Endothelial cell of umbilical vein (primary cell): ENCODE results near the gene CCBE1. TPM values are rescaled to one million over a fixed set of nuclear protein-coding genes. Genes with fewer than 3 reads are reported as not detected.

ENCODE experiments used
- BruUV-seq: library from RNA; stranded (reverse); fragments of 400-500 nt; replicated peaks from 2 replicates; lab custom pipeline; 2021; lab: Mats Ljungman, UMichigan
- CTCF ChIA-PET: fragments of 300-600, 350-600 bp; sonication (Branson Sonifier 250); formaldehyde crosslinking; loops from one replicate; lab custom pipeline; 2021; ENCODE audit warnings: antibody characterized with exemption, inconsistent platforms; lab: Charles Lee
- POLR2A ChIA-PET: fragments of 300-600, 350-600 bp; sonication (Branson Sonifier 250); formaldehyde crosslinking; loops from one replicate; lab custom pipeline; 2021; ENCODE audit warnings: antibody characterized with exemption, inconsistent platforms; lab: Charles Lee
- DNase-seq: peaks from one replicate; pipeline ENCODE4 v3.0.0-alpha.2; 2011; ENCODE audit warnings: low read depth, low spot score
- FAIRE-seq: peaks from 2 replicates; lab custom pipeline; 2011; peaks lifted over from hg19 to GRCh38; lab: Jason Lieb, UNC
- H2AFZ ChIP-seq: 2 replicates; pipeline ENCODE4 v1.6.0; 2012; ENCODE audit warnings: low read depth, low read length, control low read depth, inconsistent platforms
- H3K27ac ChIP-seq: 2 replicates; pipeline ENCODE4 v1.5.1; 2011; ENCODE audit warnings: low read depth, mild to moderate bottlenecking, control low read depth, low read length, moderate library complexity; ENCODE audit not compliant: insufficient read depth
- H3K27me3 ChIP-seq, 2 experiments: 2 replicates each; pipeline versions ENCODE4 v1.6.0 to v1.6.1; 2011; ENCODE audit warnings: low read length in 2 of 2, mixed read lengths in 1 of 2; ENCODE audit not compliant: control insufficient read depth in 2 of 2, insufficient read depth in 2 of 2
- H3K36me3 ChIP-seq, 2 experiments: 2 replicates in 1 of 2; 3 replicates in 1 of 2; pipeline ENCODE4 v1.5.1; 2011; ENCODE audit warnings: low read length in 2 of 2, mild to moderate bottlenecking in 1 of 2, moderate library complexity in 1 of 2; ENCODE audit not compliant: control insufficient read depth in 2 of 2, insufficient read depth in 2 of 2; ENCODE audit errors: extremely low read depth in 1 of 2
- H3K4me1 ChIP-seq: 3 replicates; pipeline ENCODE4 v1.5.1; 2011; ENCODE audit warnings: mild to moderate bottlenecking, low read length; ENCODE audit not compliant: control insufficient read depth, insufficient read depth; ENCODE audit errors: extremely low read depth
- H3K4me2 ChIP-seq: 2 replicates; pipeline ENCODE4 v1.6.1; 2011; ENCODE audit warnings: low read length, control low read depth, mixed read lengths; ENCODE audit not compliant: insufficient read depth
- H3K4me3 ChIP-seq, 3 experiments: fragments of 200-600 bp in 1 of 3; sonication (generic), shearing (Covaris generic) in 1 of 3; replicated peaks in 1 of 3; 2 replicates each; pipeline ENCODE4 v1.5.1; 2011 to 2016; ENCODE audit warnings: control low read depth in 3 of 3, low read length in 3 of 3, mild to moderate bottlenecking in 2 of 3, inconsistent platforms in 1 of 3, low read depth in 1 of 3, moderate library complexity in 1 of 3; ENCODE audit not compliant: insufficient read depth in 1 of 3
- H3K79me2 ChIP-seq: 2 replicates; pipeline ENCODE4 v1.6.0; 2012; ENCODE audit warnings: low read length, inconsistent platforms; ENCODE audit not compliant: control insufficient read depth, insufficient read depth
- H3K9ac ChIP-seq: replicated peaks from 2 replicates; pipeline ENCODE3; 2011; ENCODE audit warnings: low read length, control low read depth; ENCODE audit not compliant: insufficient read depth; ENCODE audit errors: extremely low read depth
- H3K9me1 ChIP-seq: replicated peaks from 3 replicates; pipeline ENCODE4 v1.6.0; 2011; ENCODE audit warnings: mild to moderate bottlenecking, low read length; ENCODE audit not compliant: control insufficient read depth, insufficient read depth; ENCODE audit errors: extremely low read depth
- H3K9me3 ChIP-seq: replicated peaks from 2 replicates; pipeline ENCODE4 v1.5.1; 2012; ENCODE audit warnings: low read length, inconsistent platforms; ENCODE audit not compliant: control insufficient read depth, insufficient read depth
- H4K20me1 ChIP-seq: replicated peaks from 2 replicates; pipeline ENCODE3; 2011; ENCODE audit warnings: mild to moderate bottlenecking, low read length; ENCODE audit not compliant: control insufficient read depth, insufficient read depth; ENCODE audit errors: extremely low read depth
- FOS ChIP-seq: IDR thresholded peaks from 2 replicates; pipeline ENCODE4 v1.6.1; 2011; ENCODE audit warnings: mild to moderate bottlenecking, low read length, moderate library complexity, borderline replicate concordance; ENCODE audit not compliant: insufficient read depth
- JUN ChIP-seq: IDR thresholded peaks from 2 replicates; pipeline ENCODE4 v1.6.1; 2011; ENCODE audit warnings: borderline replicate concordance, low read depth; ENCODE audit not compliant: insufficient read length, insufficient read depth
- MYC ChIP-seq: IDR thresholded peaks from one replicate; pipeline ENCODE4 v1.6.1; 2011; ENCODE audit warnings: mild to moderate bottlenecking, low read depth, low read length
- dilution Hi-C: fragments of 300-500 bp; cut with MboI; formaldehyde crosslinking; loops from one replicate; pipeline ENCODE4 v1.15.0; 2019; ENCODE audit warnings: low sequenced_read_pairs; ENCODE audit not compliant: extremely low pct_ligation_motif_present
- intact Hi-C: fragments of 100-400 bp; cut with micrococcal nuclease; formaldehyde crosslinking; loops from one replicate; pipeline ENCODE4 v1.10.0; 2022
- polyA plus RNA-seq, 4 experiments: library from polyadenylated mRNA; depleted of rRNA in 3 of 4; stranded (reverse) in 3 of 4; unstranded in 1 of 4; fragments of >200 nt; gene quantifications; 2 replicates each; pipeline versions ENCODE4 v1.2.1 to v1.2.3, GENCODE V29; 2011 to 2012; ENCODE audit warnings: missing spikeins in 1 of 4
- total RNA-seq: library from RNA; stranded (reverse); gene quantifications from 2 replicates; pipeline ENCODE4 v1.2.3, GENCODE V29; 2021
- TF ChIP-seq, protein P1 (sequence below): IDR thresholded peaks from 2 replicates; pipeline ENCODE4 v1.6.1; 2011; ENCODE audit not compliant: insufficient read depth, insufficient read length

The CCBE1 gene
- total and polyA plus RNA-seq, 2 donors (not counting 3 experiments of a cell fraction or from before 2014, with no cell fraction given): 0.04 TPM; not detected in 1

DNA sequence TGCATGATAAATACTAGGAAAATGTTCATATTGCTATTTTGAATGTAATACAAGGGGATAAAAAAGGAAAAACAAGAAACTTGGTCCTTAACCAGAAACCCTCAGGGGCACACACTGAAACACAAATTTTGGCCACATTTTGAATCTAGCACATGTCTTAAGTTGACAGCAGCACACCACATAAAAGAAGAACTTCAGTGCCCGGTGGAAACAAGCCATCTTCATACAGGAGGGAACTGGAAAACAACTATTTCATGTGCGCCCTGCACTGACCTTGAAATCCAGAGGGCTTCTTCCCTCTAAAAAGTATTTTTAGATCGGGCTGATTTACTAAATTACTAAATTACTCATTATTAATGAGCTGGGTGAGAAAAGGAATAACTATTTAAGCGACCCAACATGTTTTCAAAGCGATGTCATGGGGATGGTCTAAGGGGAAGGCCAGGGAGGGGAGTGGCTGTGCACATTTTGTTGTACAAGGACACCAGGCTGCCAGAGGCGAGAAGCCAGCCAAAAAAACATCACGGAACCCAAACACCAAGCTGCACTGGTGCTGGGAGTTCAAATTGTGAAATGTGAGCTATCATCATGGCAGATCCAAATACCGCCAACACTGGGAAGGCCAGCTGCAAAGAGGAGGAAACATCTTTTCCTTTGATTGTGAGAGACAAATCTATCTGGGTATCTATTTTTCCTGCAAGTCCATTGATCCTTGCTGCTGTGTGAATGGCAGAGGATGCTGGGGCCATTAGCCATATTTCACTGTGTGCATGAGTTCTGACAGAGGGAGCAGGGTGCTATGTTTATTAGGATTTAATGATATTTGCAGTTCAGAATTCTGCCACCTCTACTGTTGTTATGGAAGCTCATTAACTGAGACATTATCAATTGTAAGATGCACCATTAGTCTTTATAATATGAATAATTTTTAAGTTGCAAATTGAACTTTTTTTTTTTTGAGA, 187.5 kb downstream of the CCBE1 start:
- Histone ChIP-seq H3K27me3 (no peaks in the 10 kb centered on the region), H4K20me1 (no peaks in the 10 kb centered on the region), H2AFZ (no peak overlapping the region), H3K36me3 (no peaks in the 10 kb centered on the region), H3K4me2 (no peak overlapping the region), H3K9ac (no peak overlapping the region), H3K9me1 (no peaks in the 10 kb centered on the region), H3K9me3 (no peaks in the 10 kb centered on the region), H3K4me1 (no peaks in the 10 kb centered on the region), H3K4me3 (no peak overlapping the region), H3K27ac (no peak overlapping the region), H3K79me2 (no peaks in the 10 kb centered on the region)
- intact Hi-C loops (no loop called here), dilution Hi-C loops (no loop called here)
- FAIRE-seq: no peak
- no peak for DNase-seq
- no peak for TF ChIP-seq JUN
- TF ChIP-seq MYC: no peak
- BruUV-seq: no TSS peak
- POLR2A ChIA-PET: no interaction called here
- CTCF ChIA-PET: interaction anchor here (0.7 to 1.2 kb wide), 4 partner anchors 50 to 314 kb away, joined by 3 to 4 read pairs (median 3); partner anchors contain the start of gene CCBE1

DNA sequence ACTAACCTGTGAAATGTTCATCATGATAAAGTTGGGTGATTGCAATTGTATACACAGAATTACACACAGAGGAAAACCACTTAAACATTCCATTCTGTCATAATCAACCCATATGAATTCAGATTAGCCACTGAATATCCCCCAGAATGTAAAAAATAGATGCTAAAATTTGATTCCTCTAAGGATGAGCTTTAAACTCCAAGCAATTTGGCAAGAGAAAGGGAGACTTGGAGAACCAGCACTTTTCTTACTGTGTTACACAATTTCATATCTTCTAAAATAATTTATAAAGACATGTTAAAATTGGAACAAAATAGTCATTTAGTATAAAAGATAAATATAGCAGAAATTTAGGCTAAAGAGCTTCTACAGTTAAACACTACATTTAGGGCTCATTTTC, 191.9 kb downstream of the CCBE1 start:
- CTCF ChIA-PET: no interaction called here
- H4K20me1 ChIP-seq: no peaks in the 10 kb centered on the region
- dilution Hi-C loops: no loop called here
- POLR2A ChIA-PET: interaction anchor here (0.5 kb wide), 1 partner anchor 326 kb away, joined by 7 read pairs; no protein-coding TSS in a partner anchor
- no peaks in the 10 kb centered on the region for H3K9me1 ChIP-seq
- no peak overlapping the region for H3K4me2 ChIP-seq
- H3K9me3 ChIP-seq: no peaks in the 10 kb centered on the region
- DNase-seq (no peak), FAIRE-seq (no peak)
- H3K79me2 ChIP-seq: no peaks in the 10 kb centered on the region
- no peak overlapping the region for H2AFZ ChIP-seq
- H3K27me3 ChIP-seq: no peaks in the 10 kb centered on the region
- H3K36me3 ChIP-seq: no peaks in the 10 kb centered on the region
- no peak overlapping the region for H3K4me3 ChIP-seq
- no TSS peak for BruUV-seq
- TF ChIP-seq MYC: no peak
- no peak for TF ChIP-seq FOS
- TF ChIP-seq, protein P1, sequence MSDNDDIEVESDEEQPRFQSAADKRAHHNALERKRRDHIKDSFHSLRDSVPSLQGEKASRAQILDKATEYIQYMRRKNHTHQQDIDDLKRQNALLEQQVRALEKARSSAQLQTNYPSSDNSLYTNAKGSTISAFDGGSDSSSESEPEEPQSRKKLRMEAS: no peak
- H3K9ac ChIP-seq: no peak overlapping the region
- no peak overlapping the region for H3K27ac ChIP-seq
- intact Hi-C loops: no loop called here
- no peaks in the 10 kb centered on the region for H3K4me1 ChIP-seq
